ENCODE data around the gene GGCX.

The GGCX gene

GRCh38 chr2:85524336-85524908, 36.9 kb downstream of the GGCX start:
- DNase-seq (ENCODE audit: extremely low read depth, insufficient read length) = no peak
- no peaks in the 10 kb centered on the region for H3K36me3 ChIP-seq (ENCODE audit: control insufficient read depth, insufficient read depth, low read length)
- H3K4me3 ChIP-seq (replicated peaks; ENCODE audit: low read depth, low read length) = no peak overlapping the region
- no peak for TF ChIP-seq CTCF (IDR thresholded peaks at IDR 0.05; ENCODE audit: insufficient read depth, low read length, poor library complexity, severe bottlenecking)
- H3K27me3 ChIP-seq (replicated peaks; ENCODE audit: control insufficient read depth, insufficient read depth, low read length) = no peaks in the 10 kb centered on the region

- H3K4me3 ChIP-seq (replicated peaks; ENCODE audit: low read depth, low read length) = no peak overlapping the region
- H3K36me3 ChIP-seq (ENCODE audit: control insufficient read depth, insufficient read depth, low read length) = no peaks in the 10 kb centered on the region
- no peak for DNase-seq (ENCODE audit: extremely low read depth, insufficient read length)
- no peaks in the 10 kb centered on the region for H3K27me3 ChIP-seq (replicated peaks; ENCODE audit: control insufficient read depth, insufficient read depth, low read length)
- TF ChIP-seq CTCF (IDR thresholded peaks at IDR 0.05; ENCODE audit: insufficient read depth, low read length, poor library complexity, severe bottlenecking) = no peak
Measured at GRCh38 chr2:85523903-85524335, 37.4 kb downstream of the GGCX start.

- Histone ChIP-seq H3K4me3 (replicated peaks; ENCODE audit: low read depth, low read length) (no peak overlapping the region), H3K36me3 (ENCODE audit: control insufficient read depth, insufficient read depth, low read length) (no peaks in the 10 kb centered on the region), H3K27me3 (replicated peaks; ENCODE audit: control insufficient read depth, insufficient read depth, low read length) (no peaks in the 10 kb centered on the region)
- DNase-seq (ENCODE audit: extremely low read depth, insufficient read length) = no peak
- no peak for TF ChIP-seq CTCF (IDR thresholded peaks at IDR 0.05; ENCODE audit: insufficient read depth, low read length, poor library complexity, severe bottlenecking)
Measured at GRCh38 chr2:85523062-85523902, 38.0 kb downstream of the GGCX start.

GRCh38 chr2:85522090-85522647, 39.1 kb downstream of the GGCX start:
- DNase-seq (ENCODE audit: extremely low read depth, insufficient read length) = no peak
- no peak for TF ChIP-seq CTCF (IDR thresholded peaks at IDR 0.05; ENCODE audit: insufficient read depth, low read length, poor library complexity, severe bottlenecking)
- Histone ChIP-seq H3K27me3 (replicated peaks; ENCODE audit: control insufficient read depth, insufficient read depth, low read length) (no peaks in the 10 kb centered on the region), H3K36me3 (ENCODE audit: control insufficient read depth, insufficient read depth, low read length) (no peaks in the 10 kb centered on the region), H3K4me3 (replicated peaks; ENCODE audit: low read depth, low read length) (no peak overlapping the region)

- no peak overlapping the region for H3K4me3 ChIP-seq (replicated peaks; ENCODE audit: low read depth, low read length)
- DNase-seq (ENCODE audit: extremely low read depth, insufficient read length) = no peak
- H3K27me3 ChIP-seq (replicated peaks; ENCODE audit: control insufficient read depth, insufficient read depth, low read length) = no peaks in the 10 kb centered on the region
- TF ChIP-seq CTCF (IDR thresholded peaks at IDR 0.05; ENCODE audit: insufficient read depth, low read length, poor library complexity, severe bottlenecking) = no peak
- H3K36me3 ChIP-seq (ENCODE audit: control insufficient read depth, insufficient read depth, low read length) = no peaks in the 10 kb centered on the region
Measured at GRCh38 chr2:85516653-85517389, 44.5 kb downstream of the GGCX start.
